ENCODE results near the gene OR6K2.

Gene OR6K2

GRCh38 chr1:158686111-158687009 is 14.1 kb downstream of the OR6K2 start, which contains the start of gene SPTA1:
Gene SPTA1, minus strand, starts transcription at chr1:158686715. Its CDS starts 198 bp downstream, at chr1:158686517.
- no peak for DNase-seq (ENCODE audit: extremely low read depth in 1 of 2, low read depth in 1 of 2)

DNA sequence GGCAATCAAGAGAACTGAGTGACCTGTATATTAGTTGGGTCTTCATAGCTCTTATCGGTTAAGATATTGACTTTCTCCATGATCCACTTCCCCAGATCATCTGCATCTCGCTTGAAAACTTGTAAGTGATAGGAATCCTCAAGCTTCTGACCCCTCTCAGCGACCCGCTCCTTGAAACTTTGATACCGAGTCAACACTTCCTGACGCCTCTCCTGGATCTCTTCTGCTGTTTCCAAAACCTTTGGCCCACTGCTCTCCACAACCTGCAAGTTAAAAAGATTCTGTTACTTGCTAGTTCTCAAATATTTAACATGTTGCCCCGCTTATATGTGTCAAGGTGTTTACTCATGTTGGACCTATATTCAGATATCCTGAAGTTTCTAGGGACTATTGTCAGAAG is 15.4 kb downstream of the OR6K2 start:
- DNase-seq (ENCODE audit: extremely low read depth in 1 of 2, low read depth in 1 of 2), result no peak

GRCh38 chr1:158681606-158682005 is 18.8 kb downstream of the OR6K2 start:
- DNase-seq (ENCODE audit: extremely low read depth in 1 of 2, low read depth in 1 of 2), result no peak

DNA sequence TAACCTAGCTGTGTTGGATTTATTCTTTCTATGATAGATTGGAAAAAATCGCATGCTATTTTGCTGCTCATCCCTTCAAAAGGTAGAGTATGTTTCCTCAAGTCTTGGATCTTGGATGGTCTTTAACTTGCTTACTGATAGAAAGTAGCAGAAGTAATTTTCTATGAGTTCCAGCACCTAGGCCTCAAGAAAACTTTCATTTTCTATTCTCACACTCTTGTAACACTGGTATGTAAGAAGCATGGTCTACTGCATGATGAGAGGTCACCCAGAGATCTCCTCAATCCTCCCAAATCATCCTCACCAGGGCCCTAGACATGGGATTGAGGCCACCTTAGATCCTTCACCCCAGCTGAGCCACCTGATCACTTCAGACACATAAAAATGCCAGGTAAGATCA is 21.2 kb downstream of the OR6K2 start:
- DNase-seq (ENCODE audit: extremely low read depth in 1 of 2, low read depth in 1 of 2), result no peak

DNA sequence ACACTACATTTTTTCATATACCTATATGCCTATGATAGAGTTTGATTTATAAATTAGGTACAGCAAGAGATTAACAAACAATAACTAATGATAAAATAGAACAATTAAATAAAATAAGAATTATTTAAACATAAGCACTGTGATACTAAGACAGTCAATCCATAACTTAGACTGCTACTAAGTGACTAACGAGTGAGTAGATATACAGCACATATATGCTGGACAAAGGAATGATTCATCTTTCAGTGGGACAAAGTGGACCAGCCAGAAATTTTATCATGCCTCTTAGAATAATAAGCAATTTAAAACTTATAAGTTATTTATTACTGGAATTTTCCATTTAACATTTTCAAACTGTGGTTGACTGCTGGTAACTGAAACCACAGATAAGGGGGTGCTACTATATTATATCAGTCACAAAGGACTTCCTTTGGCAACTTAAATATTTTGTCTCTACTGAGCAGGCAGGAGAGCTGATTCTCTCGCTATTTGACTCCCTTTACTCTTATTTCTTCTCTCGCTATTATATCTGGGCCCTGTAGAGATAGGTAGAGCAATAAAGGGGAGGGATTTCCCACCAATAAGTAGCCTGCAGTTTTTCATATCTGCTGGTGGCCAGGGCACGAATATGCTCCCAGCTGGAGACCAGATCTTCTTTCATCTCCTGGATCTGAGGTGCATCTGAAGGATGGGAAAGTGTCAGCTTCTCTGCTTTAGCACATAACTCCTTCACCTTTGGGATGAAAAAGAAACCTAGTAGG is 24.7 kb downstream of the OR6K2 start:
- DNase-seq (ENCODE audit: extremely low read depth in 1 of 2, low read depth in 1 of 2), result no peak

- DNase-seq (ENCODE audit: extremely low read depth in 1 of 2, low read depth in 1 of 2), result no peak
Observed at GRCh38 chr1:158674302-158674701, 26.1 kb downstream of the OR6K2 start.

DNA sequence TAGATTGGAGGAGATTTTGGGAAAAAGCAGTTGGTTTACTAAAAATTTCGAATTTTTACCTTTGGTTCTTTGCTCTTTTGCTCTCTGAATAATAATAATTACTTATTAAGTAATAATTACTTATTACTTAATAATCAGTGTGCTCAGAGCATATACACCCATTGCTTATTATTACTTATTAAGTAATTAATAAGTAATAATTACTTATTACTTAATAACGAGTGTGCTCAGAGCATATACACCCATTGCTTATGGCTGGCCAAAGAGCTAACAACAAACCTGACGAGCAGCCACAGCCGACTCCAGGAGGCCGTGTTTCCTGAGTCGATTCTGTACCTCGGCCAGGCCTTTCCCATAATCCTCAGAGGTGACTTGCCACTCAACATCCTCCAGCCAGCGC is 34.4 kb downstream of the OR6K2 start:
- DNase-seq (ENCODE audit: extremely low read depth in 1 of 2, low read depth in 1 of 2), result no peak

- no peak for DNase-seq (ENCODE audit: extremely low read depth in 1 of 2, low read depth in 1 of 2)
Observed at GRCh38 chr1:158654571-158654970, 45.9 kb downstream of the OR6K2 start.

DNA sequence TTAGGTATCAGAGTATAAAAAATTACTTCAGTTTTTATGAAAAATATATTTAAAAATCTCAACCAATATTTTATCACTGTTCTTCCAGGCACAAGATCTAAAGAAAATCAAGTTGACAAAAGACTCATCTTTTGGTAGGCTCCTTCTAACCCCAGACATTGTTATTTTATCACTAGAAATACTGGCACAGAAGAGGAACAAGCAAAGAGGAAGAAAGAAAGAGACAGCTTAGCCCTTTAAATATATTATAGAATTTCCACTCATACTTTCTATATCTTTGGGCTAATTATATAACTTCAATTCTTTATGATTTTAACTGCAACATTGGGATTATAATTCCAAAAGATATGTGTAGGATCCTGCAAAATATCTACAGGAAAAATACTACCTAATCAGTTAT is 46.4 kb downstream of the OR6K2 start:
- DNase-seq (ENCODE audit: extremely low read depth in 1 of 2, low read depth in 1 of 2), result no peak

DNA sequence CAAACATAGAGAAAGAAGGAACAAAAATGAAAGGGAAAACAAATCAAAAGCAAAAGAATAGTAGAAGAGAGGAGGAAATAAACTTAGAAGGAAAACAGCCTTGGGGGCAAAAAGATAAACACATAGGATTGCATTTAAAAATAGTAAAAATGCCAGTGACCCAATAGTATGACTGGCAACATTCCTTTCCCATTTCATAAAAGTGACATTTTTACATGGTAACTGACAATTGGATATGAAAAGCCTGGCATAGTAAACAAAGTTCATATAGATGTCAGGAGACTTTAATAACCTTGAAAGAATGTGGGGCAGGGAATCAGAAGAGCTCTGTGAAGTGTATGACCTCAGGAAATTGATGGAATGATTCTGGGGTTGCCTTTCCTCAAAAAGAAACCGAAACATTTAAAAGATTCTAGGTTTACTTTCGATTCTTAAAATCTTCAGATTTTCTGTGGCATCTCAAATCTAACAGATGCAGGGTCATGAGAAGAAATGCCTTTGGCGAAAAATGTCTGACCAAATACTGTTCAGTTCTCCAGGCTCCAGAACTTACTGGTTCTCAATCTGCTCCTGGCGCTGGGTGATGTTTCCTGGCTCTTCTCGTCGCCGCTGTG is 47.6 kb downstream of the OR6K2 start:
- no peak for DNase-seq (ENCODE audit: extremely low read depth in 1 of 2, low read depth in 1 of 2)
